ENCODE measurements around the gene SSH2.

The SSH2 gene

GRCh38 chr17:29583324-29584248, 346.4 kb downstream of the SSH2 start:
- DNase-seq = no peak

- DNase-seq = no peak
These were observed 347.3 kb downstream of the SSH2 start for GRCh38 chr17:29582772-29583171.

GRCh38 chr17:29582254-29582765, 347.7 kb downstream of the SSH2 start:
- no peak for DNase-seq

- no peak for DNase-seq
These were observed 348.3 kb downstream of the SSH2 start for GRCh38 chr17:29581583-29582253.

- peak; percentile 88 for DNase-seq
These were observed 349.9 kb downstream of the SSH2 start for GRCh38 chr17:29579866-29580771.

GRCh38 chr17:29578626-29579485, 351.2 kb downstream of the SSH2 start:
- no peak for DNase-seq

- DNase-seq = no peak
These were observed 352.4 kb downstream of the SSH2 start for GRCh38 chr17:29577385-29578211.

- no peak for DNase-seq
These were observed 353.0 kb downstream of the SSH2 start for GRCh38 chr17:29577001-29577370.

GRCh38 chr17:29576214-29577000, 353.6 kb downstream of the SSH2 start:
- DNase-seq = no peak
